ENCODE data around the gene CETN3. TPM values are rescaled to one million over a fixed set of nuclear protein-coding genes. Genes with fewer than 3 reads are reported as not detected.

CETN3 gene
- total RNA-seq, 4 donors from 2014 or later, result 7.8 to 12.9 (median 10.7) TPM

DNA sequence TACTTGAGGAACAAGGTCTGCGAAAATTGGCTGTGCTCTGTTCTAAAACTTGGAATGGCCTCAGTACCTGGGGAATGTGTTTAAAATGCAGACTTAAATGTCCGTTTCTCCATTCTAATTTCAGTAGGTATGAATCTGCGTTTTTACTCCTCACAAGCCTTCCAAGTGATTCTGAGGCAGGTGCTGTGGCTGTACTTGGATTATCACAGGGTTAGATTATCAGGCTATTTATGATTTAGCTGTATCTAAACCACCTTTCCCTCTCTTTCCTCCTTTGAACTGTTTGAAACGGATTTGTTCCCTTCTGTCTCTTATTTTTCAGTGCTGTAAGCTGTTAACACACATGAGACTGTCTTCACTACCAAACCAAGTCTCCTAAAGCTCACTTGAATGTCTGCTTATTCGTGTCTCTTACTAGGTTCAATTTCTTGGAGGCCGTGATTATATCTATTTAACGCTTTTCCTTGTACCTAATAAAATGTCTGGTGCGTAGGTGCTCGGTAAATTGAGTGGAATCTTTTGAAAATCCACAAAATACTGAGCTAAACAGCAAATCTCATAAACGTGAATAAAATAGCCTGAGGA is 714 bp upstream of the CETN3 start:
- no peaks in the 10 kb centered on the region for H3K36me3 ChIP-seq
- peak overlapping the region; percentile 85 to 97 (median 92) for H3K27ac ChIP-seq
- 2 to 3% methylated on average over 10 of the region's 10 CpGs for WGBS, 2 donors
- H3K4me1 ChIP-seq, result peaks cover 0 to 31% (median 4%) of the 10 kb centered on the region in 4 donors
- no peak for TF ChIP-seq EP300 (IDR thresholded peaks at IDR 0.05)
- no peak for TF ChIP-seq CTCF (IDR thresholded peaks at IDR 0.05)
- TF ChIP-seq POLR2A (IDR thresholded peaks at IDR 0.05), result no peak
- H3K27me3 ChIP-seq, result no peaks in the 10 kb centered on the region
- peak overlapping the region; percentile 45 to 84 (median 66) for H3K4me3 ChIP-seq
- no peak for DNase-seq (ENCODE audit: low spot score in 2 of 2)
- H3K9me3 ChIP-seq, result no peaks in the 10 kb centered on the region

DNA sequence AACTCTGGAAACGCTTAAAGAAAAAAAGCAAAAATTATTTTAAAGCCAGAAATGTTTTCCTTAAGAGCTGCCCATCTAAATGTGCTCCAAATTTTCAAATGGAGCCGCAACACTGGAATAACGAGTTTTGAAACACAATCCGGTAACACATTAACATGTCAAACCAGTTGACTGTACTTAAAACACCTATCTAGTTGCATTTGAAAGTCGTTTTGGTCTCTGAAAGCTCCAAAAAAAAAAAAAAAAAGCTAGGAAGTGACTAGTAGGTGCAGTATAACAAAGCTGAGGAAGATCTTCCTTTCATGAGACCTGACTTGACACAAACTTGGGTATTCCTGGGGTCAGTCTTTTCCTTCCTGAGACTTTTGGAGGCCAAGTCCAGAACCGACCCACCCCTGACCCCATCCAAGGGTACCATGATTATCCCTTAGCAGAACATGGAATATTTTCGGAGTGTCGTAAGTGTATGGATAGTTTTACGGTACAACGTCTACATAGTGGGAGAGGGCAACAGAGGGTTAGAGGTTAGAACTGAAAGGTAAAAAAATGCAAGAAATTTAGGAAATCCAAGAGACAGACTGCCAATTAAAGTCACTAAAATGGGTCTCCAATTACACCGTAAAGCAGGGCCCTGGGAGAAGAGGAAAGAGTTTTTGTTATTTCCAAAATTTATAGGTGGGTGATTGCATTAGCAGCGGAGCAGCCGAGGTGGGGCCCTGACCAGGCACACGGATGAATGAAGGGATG is 812 bp downstream of the CETN3 start:
- Histone ChIP-seq H3K9me3 (no peaks in the 10 kb centered on the region), H3K4me1 (peaks cover 0 to 31% (median 4%) of the 10 kb centered on the region in 4 donors), H3K36me3 (peaks cover 0 to 6% (median 0%) of the 10 kb centered on the region in 3 donors), H3K4me3 (peak overlapping the region; percentile 50 to 84 (median 72)), H3K27ac (peak overlapping the region; percentile 85 to 97 (median 94)), H3K27me3 (no peaks in the 10 kb centered on the region)
- 17 to 20% methylated on average over 14 of the region's 14 CpGs for WGBS, 2 donors
- no peak for DNase-seq (ENCODE audit: low spot score in 2 of 2)
- no peak for TF ChIP-seq EP300 (IDR thresholded peaks at IDR 0.05)
- no peak for TF ChIP-seq POLR2A (IDR thresholded peaks at IDR 0.05)
- no peak for TF ChIP-seq CTCF (IDR thresholded peaks at IDR 0.05)

- Histone ChIP-seq H3K9me3 (no peaks in the 10 kb centered on the region), H3K4me1 (peaks cover 0 to 31% (median 4%) of the 10 kb centered on the region in 4 donors), H3K4me3 (no peak overlapping the region), H3K27ac (no peak overlapping the region), H3K36me3 (peaks cover 0 to 16% (median 0%) of the 10 kb centered on the region in 3 donors), H3K27me3 (no peaks in the 10 kb centered on the region)
- TF ChIP-seq POLR2A (IDR thresholded peaks at IDR 0.05), result no peak
- DNase-seq (ENCODE audit: low spot score in 2 of 2), result no peak
Observed at GRCh38 chr5:90406466-90406865, 3.1 kb downstream of the CETN3 start.

- 69 to 71% methylated on average over 1 of the region's 1 CpG for WGBS, 2 donors
Observed at GRCh38 chr5:90402521-90403255, 6.9 kb downstream of the CETN3 start.

GRCh38 chr5:90399251-90399650 is 10.3 kb downstream of the CETN3 start:
- no peaks in the 10 kb centered on the region for H3K4me1 ChIP-seq
- no peaks in the 10 kb centered on the region for H3K27me3 ChIP-seq
- no peak overlapping the region for H3K4me3 ChIP-seq
- TF ChIP-seq EP300 (IDR thresholded peaks at IDR 0.05), result no peak
- no peak for TF ChIP-seq POLR2A (IDR thresholded peaks at IDR 0.05)
- no peak for TF ChIP-seq CTCF (IDR thresholded peaks at IDR 0.05)
- no peaks in the 10 kb centered on the region for H3K9me3 ChIP-seq
- H3K27ac ChIP-seq, result no peak overlapping the region
- peaks cover 0 to 27% (median 0%) of the 10 kb centered on the region in 3 donors for H3K36me3 ChIP-seq
- 93 to 94% methylated on average over 4 of the region's 4 CpGs for WGBS, 2 donors
- DNase-seq (ENCODE audit: low spot score in 2 of 2), result no peak

More at GRCh38 chr5:90402521-90403255, 6.9 kb downstream of the CETN3 start:
- no peak overlapping the region for H3K4me3 ChIP-seq
- H3K27ac ChIP-seq, result no peak overlapping the region
- peaks cover 0 to 28% (median 0%) of the 10 kb centered on the region in 3 donors for H3K36me3 ChIP-seq
- no peaks in the 10 kb centered on the region for H3K27me3 ChIP-seq
- H3K4me1 ChIP-seq, result peaks cover 0 to 11% (median 0%) of the 10 kb centered on the region in 4 donors
- TF ChIP-seq EP300 (IDR thresholded peaks at IDR 0.05) (no peak), CTCF (IDR thresholded peaks at IDR 0.05) (no peak), POLR2A (IDR thresholded peaks at IDR 0.05) (no peak)
- no peaks in the 10 kb centered on the region for H3K9me3 ChIP-seq
- DNase-seq (ENCODE audit: low spot score in 2 of 2), result no peak
